Sigmoid colon (tissue), 7 donors: Measurements from ENCODE around the gene ARRDC2. TPM values are rescaled to one million over a fixed set of nuclear protein-coding genes. Genes with fewer than 3 reads are reported as not detected.
"Not testable (repeated sequence)": the region's sequence is repeated elsewhere in the genome, so short reads cannot be mapped to it uniquely, and the experiment has no call there.

Experiments
- DNase-seq: peaks from one replicate; pipeline ENCODE4 v3.0.0-alpha.2; 2019
- H3K27ac ChIP-seq, 4 donors: fragments of 200-600 bp; sonication (generic); one replicate each; pipeline ENCODE4 v1.5.1; 2016 to 2019; ENCODE audit warnings: mild to moderate bottlenecking in 1 of 4
- H3K27me3 ChIP-seq, 3 donors: fragments of 200-600 bp; sonication (generic); one replicate each; pipeline ENCODE4 v1.5.1; 2019; ENCODE audit warnings: mild to moderate bottlenecking in 1 of 3
- H3K36me3 ChIP-seq, 4 donors: fragments of 200-600 bp; sonication (generic); one replicate each; pipeline ENCODE4 v1.5.1; 2016 to 2019
- H3K4me1 ChIP-seq, 4 donors: fragments of 200-600 bp; sonication (generic); one replicate each; pipeline ENCODE4 v1.5.1; 2017 to 2019
- H3K4me3 ChIP-seq, 4 donors: fragments of 200-600 bp; sonication (generic); one replicate each; pipeline ENCODE4 v1.5.1; 2017 to 2019; ENCODE audit warnings: mild to moderate bottlenecking in 2 of 4, moderate library complexity in 1 of 4
- H3K9me3 ChIP-seq, 4 donors: fragments of 200-600 bp in 3 of 4; sonication (generic) in 3 of 4; one replicate each; pipeline versions ENCODE4 v1.5.1 to v1.6.1; 2013 to 2019
- CTCF ChIP-seq, 4 experiments: fragments of 450-650 bp in 3 of 4; fragments of 200-600 bp in 1 of 4; IDR thresholded peaks; one replicate each; pipeline ENCODE4 v1.5.1; 2016 to 2019; ENCODE audit warnings: antibody characterized with exemption in 4 of 4, mild to moderate bottlenecking in 3 of 4, moderate library complexity in 2 of 4
- EP300 ChIP-seq, 4 donors: sonication (generic); formaldehyde crosslinking; IDR thresholded peaks; one replicate each; pipeline ENCODE4 v1.6.1; 2017; ENCODE audit warnings: antibody characterized with exemption in 4 of 4
- POLR2A ChIP-seq, 2 donors: fragments of 450-650 bp; IDR thresholded peaks; one replicate each; pipeline ENCODE4 v1.6.1; 2016; ENCODE audit warnings: antibody characterized with exemption in 2 of 2, mild to moderate bottlenecking in 2 of 2, moderate library complexity in 2 of 2
- POLR2AphosphoS5 ChIP-seq, 4 donors: sonication (generic); formaldehyde crosslinking; IDR thresholded peaks; one replicate each; pipeline ENCODE4 v1.6.1; 2017; ENCODE audit warnings: antibody characterized with exemption in 4 of 4
- WGBS, 2 donors: extraction: QIAGEN DNeasy Blood & Tissue Kit; methylation state at CpG; one replicate each; pipeline ENCODE4 v1.1.7; 2013; 5-methylcytosine and 5-hydroxymethylcytosine counted together
- intact Hi-C: fragments of 100-400 bp; cut with DNase I; formaldehyde crosslinking; loops from one replicate; pipeline ENCODE4 v1.15.1; 2023
- polyA plus RNA-seq, 3 donors: library from polyadenylated mRNA; stranded (reverse); fragments of 200-250 nt; gene quantifications; one replicate each; pipeline ENCODE4 v1.2.3, GENCODE V29; 2013
- total RNA-seq, 4 donors: library from RNA; depleted of rRNA; stranded (reverse); fragments of >200 nt; gene quantifications; one replicate each; pipeline ENCODE4 v1.1.0, GENCODE V29; 2016
- donor health status: healthy with polysubstance abuse.
- donor health status: Bipolar disorder and iron deficiency.
- donor health status: healthy.

ARRDC2 gene
- total and polyA plus RNA-seq, 7 donors = 22.2 to 54.2 (median 36.6) TPM

- WGBS, 2 donors = 29 to 66% methylated on average over 7 of the region's 7 CpGs
- Histone ChIP-seq H3K27ac (no peak overlapping the region), H3K36me3 (no peaks in the 10 kb centered on the region), H3K9me3 (no peaks in the 10 kb centered on the region), H3K27me3 (peaks cover 0 to 3% (median 0%) of the 10 kb centered on the region in 3 donors), H3K4me1 (no peaks in the 10 kb centered on the region), H3K4me3 (no peak overlapping the region)
- no peak for DNase-seq
- TF ChIP-seq POLR2A (IDR thresholded peaks at IDR 0.05) = no peak
- no peak for TF ChIP-seq CTCF (IDR thresholded peaks at IDR 0.05)
- TF ChIP-seq POLR2AphosphoS5 (IDR thresholded peaks at IDR 0.05) = no peak
- no peak for TF ChIP-seq EP300 (IDR thresholded peaks at IDR 0.05)
- intact Hi-C loops = no loop called here
Measured at GRCh38 chr19:17977488-17977887, 30.5 kb upstream of the ARRDC2 start.

- intact Hi-C loops = no loop called here
- TF ChIP-seq POLR2AphosphoS5 (IDR thresholded peaks at IDR 0.05) (no peak), POLR2A (IDR thresholded peaks at IDR 0.05) (no peak), CTCF (IDR thresholded peaks at IDR 0.05) (no peak), EP300 (IDR thresholded peaks at IDR 0.05) (no peak)
- no peak for DNase-seq
- 90 to 95% methylated on average over 38 of the region's 38 CpGs for WGBS, 2 donors
- no peak overlapping the region for H3K4me3 ChIP-seq
- H3K4me1 ChIP-seq = no peaks in the 10 kb centered on the region
- no peaks in the 10 kb centered on the region for H3K36me3 ChIP-seq
- H3K27ac ChIP-seq = no peak overlapping the region
- no peaks in the 10 kb centered on the region for H3K9me3 ChIP-seq
- peaks cover 3 to 17% (median 4%) of the 10 kb centered on the region in 3 donors for H3K27me3 ChIP-seq
Measured at GRCh38 chr19:17981611-17982010, 26.4 kb upstream of the ARRDC2 start.

DNA sequence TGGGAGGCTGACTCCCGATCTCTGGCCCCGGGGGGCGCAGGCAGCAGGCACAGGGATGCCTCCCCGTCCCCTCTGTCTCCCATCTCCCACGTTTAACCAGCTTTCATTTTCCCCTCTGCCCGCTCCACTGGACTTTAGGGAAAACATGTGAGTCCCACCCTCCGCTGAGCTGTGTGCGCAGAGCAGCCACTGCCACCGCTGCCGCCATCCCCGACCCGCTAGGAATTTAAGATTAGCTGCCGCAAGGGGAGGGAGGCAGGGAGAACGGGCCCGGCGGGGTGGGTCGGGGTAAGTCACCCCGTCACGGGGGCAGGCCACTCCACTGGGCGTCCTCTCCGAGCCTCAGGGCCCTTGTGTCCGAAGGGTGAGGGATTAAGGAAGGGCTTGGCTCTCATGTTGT lies 25.5 kb upstream of the ARRDC2 start:
- WGBS, 2 donors = 81 to 88% methylated on average over 22 of the region's 22 CpGs
- intact Hi-C loops = no loop called here
- Histone ChIP-seq H3K27me3 (peaks cover 3 to 17% (median 4%) of the 10 kb centered on the region in 3 donors), H3K27ac (no peak overlapping the region), H3K36me3 (no peaks in the 10 kb centered on the region), H3K9me3 (no peaks in the 10 kb centered on the region), H3K4me1 (no peaks in the 10 kb centered on the region), H3K4me3 (no peak overlapping the region)
- TF ChIP-seq POLR2AphosphoS5 (IDR thresholded peaks at IDR 0.05) (no peak), CTCF (IDR thresholded peaks at IDR 0.05) (no peak), POLR2A (IDR thresholded peaks at IDR 0.05) (no peak), EP300 (IDR thresholded peaks at IDR 0.05) (no peak)
- DNase-seq = no peak

DNA sequence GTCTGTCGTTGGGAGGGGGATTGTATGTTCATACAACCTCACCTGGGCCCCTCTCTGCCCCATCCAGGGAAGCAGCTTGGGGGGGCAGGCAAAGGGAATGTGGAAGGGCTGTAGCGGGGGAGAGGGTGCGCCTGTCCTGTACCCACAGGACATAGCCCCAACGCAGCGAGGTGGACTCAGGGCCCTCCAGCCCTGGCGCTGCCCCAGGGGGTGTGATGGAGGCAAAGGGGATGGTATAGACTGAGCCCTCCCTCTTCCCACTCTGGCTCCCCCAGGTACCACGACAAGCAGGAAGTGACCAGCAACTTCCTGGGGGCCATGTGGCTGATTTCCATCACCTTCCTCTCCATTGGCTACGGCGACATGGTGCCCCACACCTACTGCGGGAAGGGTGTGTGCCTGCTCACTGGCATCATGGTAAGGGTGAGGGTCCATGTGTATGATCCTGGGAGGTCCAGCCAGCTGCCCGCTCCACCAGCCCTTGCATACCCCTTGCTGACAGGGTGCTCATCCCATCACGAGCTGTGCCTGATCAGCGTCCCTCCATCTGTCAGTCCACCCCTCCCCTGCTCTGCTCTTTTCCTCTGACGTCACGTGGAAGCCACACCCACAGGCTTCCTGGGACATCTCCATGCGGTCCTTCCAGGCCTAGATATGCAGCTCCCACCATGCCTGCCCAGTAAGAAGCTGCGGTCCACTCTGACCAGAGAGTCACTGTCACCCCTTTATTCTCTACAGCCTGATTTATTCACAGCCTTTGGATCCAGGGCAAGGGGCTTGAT lies 22.7 kb upstream of the ARRDC2 start:
- intact Hi-C loops = no loop called here
- Histone ChIP-seq H3K27me3 (peaks cover 3 to 17% (median 4%) of the 10 kb centered on the region in 3 donors), H3K36me3 (no peaks in the 10 kb centered on the region), H3K4me3 (no peak overlapping the region), H3K9me3 (no peaks in the 10 kb centered on the region), H3K27ac (no peak overlapping the region), H3K4me1 (no peaks in the 10 kb centered on the region)
- WGBS, 2 donors = 55 to 70% methylated on average over 17 of the region's 17 CpGs
- no peak for DNase-seq
- no peak for TF ChIP-seq POLR2A (IDR thresholded peaks at IDR 0.05)
- TF ChIP-seq POLR2AphosphoS5 (IDR thresholded peaks at IDR 0.05) = no peak
- TF ChIP-seq CTCF (IDR thresholded peaks at IDR 0.05) = no peak
- TF ChIP-seq EP300 (IDR thresholded peaks at IDR 0.05) = no peak

GRCh38 chr19:17986569-17986968 lies 21.4 kb upstream of the ARRDC2 start:
- DNase-seq, H3K4me3 ChIP-seq, H3K9me3 ChIP-seq, intact Hi-C loops, H3K27ac ChIP-seq, H3K4me1 ChIP-seq, H3K36me3 ChIP-seq: not testable (repeated sequence)
- 81 to 88% methylated on average over 8 of the region's 8 CpGs for WGBS, 2 donors
- H3K27me3 ChIP-seq = peaks cover 3 to 17% (median 4%) of the 10 kb centered on the region in 3 donors
